Panc1 (cell line): ENCODE measurements around the gene LPP. TPM values are rescaled to one million over a fixed set of nuclear protein-coding genes. Genes with fewer than 3 reads are reported as not detected.

Experiments used
- ATAC-seq: fragments of 200-7000 bp; cut with Tn5 transposase; 2 replicates; pipeline ENCODE4 v1.9.1; 2020; ENCODE audit warnings: mild to moderate bottlenecking, moderate library complexity
- BruUV-seq: library from RNA; stranded (reverse); fragments of 400-500 nt; replicated peaks from 2 replicates; lab custom pipeline; 2021; lab: Mats Ljungman, UMichigan
- CTCF ChIA-PET: fragments of 300-600 bp; sonication (Branson Sonifier 250); formaldehyde crosslinking; loops from one replicate; lab custom pipeline; 2022; ENCODE audit warnings: antibody characterized with exemption; lab: Charles Lee
- POLR2A ChIA-PET: fragments of 300-600 bp; sonication (Branson Sonifier 250); formaldehyde crosslinking; loops from one replicate; lab custom pipeline; 2022; ENCODE audit warnings: antibody characterized with exemption; lab: Charles Lee
- DNase-seq: peaks from one replicate; pipeline ENCODE4 v3.0.0-alpha.2; 2010; ENCODE audit warnings: low read depth, low spot score
- H3K27ac ChIP-seq: 2 replicates; pipeline ENCODE4 v1.5.1; 2011; ENCODE audit warnings: mild to moderate bottlenecking, low read length, inconsistent platforms
- H3K27me3 ChIP-seq: fragments of 200-500 bp; sonication (Bioruptor generic); 2 replicates; pipeline ENCODE4 v1.6.0; 2014; ENCODE audit warnings: low read length, inconsistent platforms; ENCODE audit not compliant: control insufficient read depth, insufficient read depth
- H3K36me3 ChIP-seq: fragments of 200-500 bp; sonication (Bioruptor generic); 2 replicates; pipeline ENCODE4 v1.5.1; 2014; ENCODE audit warnings: inconsistent platforms, mild to moderate bottlenecking, low read length, moderate library complexity; ENCODE audit not compliant: control insufficient read depth, insufficient read depth
- H3K4me1 ChIP-seq: 2 replicates; pipeline ENCODE4 v1.5.1; 2011; ENCODE audit warnings: inconsistent platforms, mild to moderate bottlenecking, low read length, moderate library complexity; ENCODE audit not compliant: control insufficient read depth, insufficient read depth
- H3K4me3 ChIP-seq, 2 experiments: 2 replicates each; pipeline ENCODE4 v1.5.1; 2011 to 2012; ENCODE audit warnings: low read depth in 2 of 2, low read length in 2 of 2, mild to moderate bottlenecking in 2 of 2, inconsistent platforms in 1 of 2, moderate library complexity in 1 of 2
- H3K9me3 ChIP-seq: fragments of 200-500 bp; sonication (Bioruptor generic); 2 replicates; pipeline ENCODE4 v1.5.1; 2014; ENCODE audit warnings: low read depth, mild to moderate bottlenecking, inconsistent platforms, low read length, moderate library complexity; ENCODE audit not compliant: control insufficient read depth, insufficient read depth
- CTCF ChIP-seq: fragments of 450-650 bp; IDR thresholded peaks from 2 replicates; pipeline ENCODE4 v1.5.1; 2017; ENCODE audit warnings: mild to moderate bottlenecking
- POLR2AphosphoS5 ChIP-seq: IDR thresholded peaks from 2 replicates; pipeline ENCODE4 v1.6.1; 2012; ENCODE audit warnings: mild to moderate bottlenecking, low read depth, low read length, moderate library complexity
- SIN3A ChIP-seq: IDR thresholded peaks from 2 replicates; pipeline ENCODE4 v1.6.1; 2012; ENCODE audit warnings: low read depth, mild to moderate bottlenecking, low read length, moderate library complexity, borderline replicate concordance; ENCODE audit not compliant: insufficient read depth
- TCF7L2 ChIP-seq: IDR thresholded peaks from 2 replicates; pipeline ENCODE4 v1.6.1; 2011; ENCODE audit warnings: mild to moderate bottlenecking, low read depth, low read length, inconsistent platforms
- in situ Hi-C: cut with HindIII; loops from 2 replicates; pipeline ENCODE4 v1.10.0; 2016; ENCODE audit warnings: low sequenced_read_pairs, low pct_unique_long_range_greater_than_20kb
- intact Hi-C: fragments of 100-400 bp; cut with micrococcal nuclease; formaldehyde crosslinking; loops from one replicate; pipeline ENCODE4 v1.10.0; 2022; ENCODE audit not compliant: unreplicated experiment
- total RNA-seq: library from RNA; stranded (reverse); gene quantifications from one replicate; pipeline ENCODE4 v1.2.1, GENCODE V29; 2021; ENCODE audit not compliant: unreplicated experiment
- TF ChIP-seq, protein P1 (sequence below), 2 experiments: IDR thresholded peaks; 2 replicates each; pipeline ENCODE4 v1.6.1; 2011 to 2012; ENCODE audit warnings: low read depth in 2 of 2, control low read depth in 1 of 2, low read length in 1 of 2, mild to moderate bottlenecking in 1 of 2, moderate library complexity in 1 of 2; ENCODE audit not compliant: insufficient read depth in 1 of 2

LPP gene
- total RNA-seq, 1 experiment from 2014 or later = 90.0 TPM

GRCh38 chr3:188417766-188418165 lies 263.8 kb downstream of the LPP start:
- DNase-seq (no peak), ATAC-seq (no peak)
- ChIA-PET CTCF (no interaction called here), POLR2A (no interaction called here)
- Histone ChIP-seq H3K27me3 (no peaks in the 10 kb centered on the region), H3K4me3 (no peak overlapping the region), H3K36me3 (no peaks in the 10 kb centered on the region), H3K27ac (no peak overlapping the region), H3K4me1 (0 out of 2 replicates have a peak, but pooled peaks cover 6% of the 10 kb centered on the region), H3K9me3 (0 out of 2 replicates have a peak, but pooled peaks cover 5% of the 10 kb centered on the region)
- in situ Hi-C loops (no loop called here), intact Hi-C loops (no loop called here)
- BruUV-seq = no TSS peak
- TF ChIP-seq CTCF = no peak
- TF ChIP-seq POLR2AphosphoS5 = no peak
- TF ChIP-seq, protein P1, sequence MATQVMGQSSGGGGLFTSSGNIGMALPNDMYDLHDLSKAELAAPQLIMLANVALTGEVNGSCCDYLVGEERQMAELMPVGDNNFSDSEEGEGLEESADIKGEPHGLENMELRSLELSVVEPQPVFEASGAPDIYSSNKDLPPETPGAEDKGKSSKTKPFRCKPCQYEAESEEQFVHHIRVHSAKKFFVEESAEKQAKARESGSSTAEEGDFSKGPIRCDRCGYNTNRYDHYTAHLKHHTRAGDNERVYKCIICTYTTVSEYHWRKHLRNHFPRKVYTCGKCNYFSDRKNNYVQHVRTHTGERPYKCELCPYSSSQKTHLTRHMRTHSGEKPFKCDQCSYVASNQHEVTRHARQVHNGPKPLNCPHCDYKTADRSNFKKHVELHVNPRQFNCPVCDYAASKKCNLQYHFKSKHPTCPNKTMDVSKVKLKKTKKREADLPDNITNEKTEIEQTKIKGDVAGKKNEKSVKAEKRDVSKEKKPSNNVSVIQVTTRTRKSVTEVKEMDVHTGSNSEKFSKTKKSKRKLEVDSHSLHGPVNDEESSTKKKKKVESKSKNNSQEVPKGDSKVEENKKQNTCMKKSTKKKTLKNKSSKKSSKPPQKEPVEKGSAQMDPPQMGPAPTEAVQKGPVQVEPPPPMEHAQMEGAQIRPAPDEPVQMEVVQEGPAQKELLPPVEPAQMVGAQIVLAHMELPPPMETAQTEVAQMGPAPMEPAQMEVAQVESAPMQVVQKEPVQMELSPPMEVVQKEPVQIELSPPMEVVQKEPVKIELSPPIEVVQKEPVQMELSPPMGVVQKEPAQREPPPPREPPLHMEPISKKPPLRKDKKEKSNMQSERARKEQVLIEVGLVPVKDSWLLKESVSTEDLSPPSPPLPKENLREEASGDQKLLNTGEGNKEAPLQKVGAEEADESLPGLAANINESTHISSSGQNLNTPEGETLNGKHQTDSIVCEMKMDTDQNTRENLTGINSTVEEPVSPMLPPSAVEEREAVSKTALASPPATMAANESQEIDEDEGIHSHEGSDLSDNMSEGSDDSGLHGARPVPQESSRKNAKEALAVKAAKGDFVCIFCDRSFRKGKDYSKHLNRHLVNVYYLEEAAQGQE (IDR thresholded peaks at IDR 0.05; ENCODE audit: insufficient read depth in 1 of 2, low read depth in 2 of 2, low read length in 1 of 2) = no peak
- no peak for TF ChIP-seq SIN3A
- TF ChIP-seq TCF7L2 = no peak

DNA sequence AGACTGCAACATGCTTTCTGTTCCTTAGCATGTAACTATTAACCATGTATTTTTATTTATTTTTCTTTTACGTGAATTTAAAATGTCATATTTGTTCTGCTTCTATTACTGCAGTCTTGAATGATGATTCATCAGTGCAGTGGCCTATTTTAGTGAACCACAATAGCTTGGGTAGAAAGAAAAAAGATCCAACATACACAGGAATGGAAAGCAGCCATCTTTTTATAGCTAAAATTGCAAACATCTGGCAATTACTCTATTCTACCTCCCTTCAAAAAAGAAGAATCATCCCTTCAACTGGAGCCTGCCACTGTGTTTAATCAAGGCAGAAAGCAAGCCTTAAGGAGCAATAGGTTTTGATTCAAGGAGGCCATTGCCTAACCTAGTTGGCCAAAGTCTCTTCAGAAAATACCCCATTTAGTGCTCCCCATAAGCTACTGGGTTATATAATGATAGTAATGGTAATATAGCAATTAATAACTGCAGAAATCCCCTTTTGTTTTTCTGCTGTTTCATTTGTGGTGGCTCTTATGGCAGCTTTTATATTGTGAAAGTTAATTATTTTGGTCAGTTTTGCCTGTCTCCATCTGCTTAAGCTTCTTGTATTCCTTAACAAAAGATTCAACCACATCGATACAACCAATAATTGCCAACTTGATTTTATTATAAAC lies 267.3 kb downstream of the LPP start:
- POLR2A ChIA-PET = interaction anchor here (0.6 kb wide), 1 partner anchor 14 kb away, joined by 3 read pairs; no protein-coding TSS in a partner anchor
- H3K27me3 ChIP-seq = no peaks in the 10 kb centered on the region
- no peak overlapping the region for H3K27ac ChIP-seq
- DNase-seq (no peak), ATAC-seq (no peak)
- TF ChIP-seq TCF7L2 = no peak
- no peak for TF ChIP-seq POLR2AphosphoS5
- no peak for TF ChIP-seq CTCF
- no peak for TF ChIP-seq SIN3A
- TF ChIP-seq, protein P1 (IDR thresholded peaks at IDR 0.05; ENCODE audit: insufficient read depth in 1 of 2, low read depth in 2 of 2, low read length in 1 of 2) = no peak
- CTCF ChIA-PET = no interaction called here
- H3K4me3 ChIP-seq = no peak overlapping the region
- BruUV-seq = no TSS peak
- intact Hi-C loops (no loop called here), in situ Hi-C loops (no loop called here)
- H3K36me3 ChIP-seq = no peaks in the 10 kb centered on the region
- 0 out of 2 replicates have a peak, but pooled peaks cover 5% of the 10 kb centered on the region for H3K9me3 ChIP-seq
- 0 out of 2 replicates have a peak, but pooled peaks cover 6% of the 10 kb centered on the region for H3K4me1 ChIP-seq
